Thyroid gland (tissue), 4 donors: Measurements from ENCODE around the gene BCAT1. TPM values are rescaled to one million over a fixed set of nuclear protein-coding genes. Genes with fewer than 3 reads are reported as not detected.

Experiments
- DNase-seq, 2 donors: peaks; one replicate each; pipeline ENCODE4 v3.0.0-alpha.2; 2019
- H3K27ac ChIP-seq, 3 donors: fragments of 200-600 bp; sonication (generic); 1 replicate in 2 of 3; 2 replicates in 1 of 3; pipeline ENCODE4 v1.5.1; 2016 to 2019; ENCODE audit warnings: mild to moderate bottlenecking in 1 of 3, moderate library complexity in 1 of 3
- H3K27me3 ChIP-seq: fragments of 200-600 bp; sonication (generic); one replicate; pipeline ENCODE4 v1.5.1; 2019
- H3K36me3 ChIP-seq, 2 donors: fragments of 200-600 bp; sonication (generic); one replicate each; pipeline ENCODE4 v1.5.1; 2016 to 2019
- H3K4me1 ChIP-seq, 2 donors: fragments of 200-600 bp; sonication (generic); one replicate each; pipeline ENCODE4 v1.5.1; 2017 to 2019
- H3K4me3 ChIP-seq, 3 donors: fragments of 200-600 bp; sonication (generic); replicated peaks in 1 of 3; 1 replicate in 2 of 3; 2 replicates in 1 of 3; pipeline ENCODE4 v1.5.1; 2016; ENCODE audit warnings: mild to moderate bottlenecking in 1 of 3
- H3K9me3 ChIP-seq: fragments of 200-600 bp; sonication (generic); one replicate; pipeline ENCODE4 v1.5.1; 2017
- POLR2A ChIP-seq, 2 donors: fragments of 450-650 bp; IDR thresholded peaks; one replicate each; pipeline ENCODE4 v1.6.1; 2017; ENCODE audit warnings: antibody characterized with exemption in 2 of 2, mild to moderate bottlenecking in 2 of 2, moderate library complexity in 1 of 2
- WGBS, 2 donors: methylation state at CpG; one replicate each; pipeline ENCODE4 v1.1.5; 2017; 5-methylcytosine and 5-hydroxymethylcytosine counted together
- intact Hi-C: fragments of 100-400 bp; cut with DNase I; formaldehyde crosslinking; loops from one replicate; pipeline ENCODE4 v1.15.1; 2023
- total RNA-seq, 4 donors: library from RNA; depleted of rRNA; stranded (reverse); fragments of >200 nt; gene quantifications; one replicate each; pipeline ENCODE4 v1.2.3, GENCODE V29; 2016
- TF ChIP-seq, protein P1 (sequence below), 6 experiments: fragments of 200-600 bp in 3 of 6; fragments of 450-650 bp in 3 of 6; sonication (generic) in 3 of 6; IDR thresholded peaks; one replicate each; pipeline ENCODE4 v1.5.1; 2016 to 2019; ENCODE audit warnings: antibody characterized with exemption in 6 of 6, mild to moderate bottlenecking in 2 of 6, inconsistent platforms in 1 of 6, moderate library complexity in 1 of 6

Gene BCAT1
- total RNA-seq, 4 donors from 2014 or later, result 3.8 to 49.1 (median 13.2) TPM

DNA sequence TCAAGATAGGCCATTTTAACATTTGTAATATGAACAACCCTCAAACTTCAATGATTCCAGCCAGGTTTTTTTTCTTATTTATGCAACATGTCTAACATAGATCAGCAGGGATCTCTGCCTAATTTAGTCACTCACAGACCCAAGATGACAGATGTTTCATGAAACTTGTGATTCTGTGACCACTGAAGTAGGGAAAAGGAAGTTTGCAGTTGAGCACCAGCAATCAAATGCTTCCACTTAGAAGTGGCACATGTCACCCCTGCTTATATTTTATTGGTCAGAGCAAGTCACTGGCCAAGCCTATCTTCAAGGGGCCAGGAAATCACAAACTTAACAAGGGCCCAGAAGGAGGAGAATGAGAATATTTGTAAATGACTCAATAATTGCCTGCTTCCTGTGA is 150.6 kb downstream of the BCAT1 start:
- H3K9me3 ChIP-seq, result no peaks in the 10 kb centered on the region
- no peak overlapping the region for H3K4me3 ChIP-seq
- H3K4me1 ChIP-seq, result no peaks in the 10 kb centered on the region
- H3K27me3 ChIP-seq, result no peaks in the 10 kb centered on the region
- TF ChIP-seq, protein P1, sequence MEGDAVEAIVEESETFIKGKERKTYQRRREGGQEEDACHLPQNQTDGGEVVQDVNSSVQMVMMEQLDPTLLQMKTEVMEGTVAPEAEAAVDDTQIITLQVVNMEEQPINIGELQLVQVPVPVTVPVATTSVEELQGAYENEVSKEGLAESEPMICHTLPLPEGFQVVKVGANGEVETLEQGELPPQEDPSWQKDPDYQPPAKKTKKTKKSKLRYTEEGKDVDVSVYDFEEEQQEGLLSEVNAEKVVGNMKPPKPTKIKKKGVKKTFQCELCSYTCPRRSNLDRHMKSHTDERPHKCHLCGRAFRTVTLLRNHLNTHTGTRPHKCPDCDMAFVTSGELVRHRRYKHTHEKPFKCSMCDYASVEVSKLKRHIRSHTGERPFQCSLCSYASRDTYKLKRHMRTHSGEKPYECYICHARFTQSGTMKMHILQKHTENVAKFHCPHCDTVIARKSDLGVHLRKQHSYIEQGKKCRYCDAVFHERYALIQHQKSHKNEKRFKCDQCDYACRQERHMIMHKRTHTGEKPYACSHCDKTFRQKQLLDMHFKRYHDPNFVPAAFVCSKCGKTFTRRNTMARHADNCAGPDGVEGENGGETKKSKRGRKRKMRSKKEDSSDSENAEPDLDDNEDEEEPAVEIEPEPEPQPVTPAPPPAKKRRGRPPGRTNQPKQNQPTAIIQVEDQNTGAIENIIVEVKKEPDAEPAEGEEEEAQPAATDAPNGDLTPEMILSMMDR (IDR thresholded peaks at IDR 0.05), result no peak
- TF ChIP-seq POLR2A (IDR thresholded peaks at IDR 0.05), result no peak
- H3K36me3 ChIP-seq, result no peaks in the 10 kb centered on the region
- intact Hi-C loops, result no loop called here
- no peak overlapping the region for H3K27ac ChIP-seq
- DNase-seq, result no peak

DNA sequence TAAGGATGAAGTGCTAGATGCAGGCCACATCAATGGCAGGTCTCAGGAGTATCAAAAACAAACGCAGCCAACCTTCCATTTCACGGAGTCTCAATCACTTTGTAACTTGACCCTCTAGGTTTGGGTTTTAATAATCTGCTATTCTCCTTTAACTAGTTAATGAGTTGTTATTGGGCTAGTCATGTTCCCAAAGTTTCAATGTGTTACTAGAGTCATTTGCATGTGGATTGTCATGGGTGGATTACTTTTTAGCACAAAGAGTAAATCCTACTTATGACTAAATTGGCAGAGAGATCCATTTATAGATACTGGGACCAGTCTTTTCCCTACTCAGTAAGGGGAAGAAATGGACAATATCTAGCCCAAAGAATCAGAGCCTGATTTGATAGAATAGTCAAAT is 151.0 kb downstream of the BCAT1 start:
- intact Hi-C loops, result no loop called here
- WGBS, 2 donors, result 74 to 77% methylated on average over 2 of the region's 2 CpGs
- TF ChIP-seq, protein P1 (IDR thresholded peaks at IDR 0.05), result no peak
- no peak for TF ChIP-seq POLR2A (IDR thresholded peaks at IDR 0.05)

DNA sequence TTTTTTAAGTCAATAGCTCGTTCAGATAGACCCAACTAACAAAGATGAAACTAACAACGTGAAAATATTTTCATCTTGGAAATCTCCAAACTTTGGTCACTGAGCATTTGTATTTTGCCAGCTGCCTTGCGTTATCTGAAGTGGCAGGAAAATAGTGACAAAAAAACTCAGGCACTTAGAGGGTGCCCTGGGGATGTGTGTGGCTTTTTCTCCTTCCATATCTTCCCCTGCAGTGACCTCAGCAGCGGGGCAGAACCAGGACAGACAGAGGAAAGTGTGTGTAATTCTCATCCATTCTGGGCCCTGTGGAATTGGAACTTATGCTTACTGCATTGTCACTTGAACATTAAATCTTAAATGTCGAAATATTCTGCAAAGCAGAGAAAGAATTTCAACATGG is 152.0 kb downstream of the BCAT1 start:
- Histone ChIP-seq H3K9me3 (no peaks in the 10 kb centered on the region), H3K27me3 (no peaks in the 10 kb centered on the region), H3K36me3 (no peaks in the 10 kb centered on the region), H3K4me1 (no peaks in the 10 kb centered on the region), H3K4me3 (no peak overlapping the region), H3K27ac (no peak overlapping the region)
- no peak for DNase-seq
- TF ChIP-seq, protein P1 (IDR thresholded peaks at IDR 0.05), result no peak
- no peak for TF ChIP-seq POLR2A (IDR thresholded peaks at IDR 0.05)
- 40 to 52% methylated on average over 5 of the region's 5 CpGs for WGBS, 2 donors
- intact Hi-C loops, result no loop called here

More for the DNA sequence above, 151.0 kb downstream of the BCAT1 start:
- H3K27ac ChIP-seq, result no peak overlapping the region
- no peaks in the 10 kb centered on the region for H3K9me3 ChIP-seq
- H3K4me1 ChIP-seq, result no peaks in the 10 kb centered on the region
- no peak overlapping the region for H3K4me3 ChIP-seq
- no peaks in the 10 kb centered on the region for H3K27me3 ChIP-seq
- no peak for DNase-seq
- no peaks in the 10 kb centered on the region for H3K36me3 ChIP-seq

DNA sequence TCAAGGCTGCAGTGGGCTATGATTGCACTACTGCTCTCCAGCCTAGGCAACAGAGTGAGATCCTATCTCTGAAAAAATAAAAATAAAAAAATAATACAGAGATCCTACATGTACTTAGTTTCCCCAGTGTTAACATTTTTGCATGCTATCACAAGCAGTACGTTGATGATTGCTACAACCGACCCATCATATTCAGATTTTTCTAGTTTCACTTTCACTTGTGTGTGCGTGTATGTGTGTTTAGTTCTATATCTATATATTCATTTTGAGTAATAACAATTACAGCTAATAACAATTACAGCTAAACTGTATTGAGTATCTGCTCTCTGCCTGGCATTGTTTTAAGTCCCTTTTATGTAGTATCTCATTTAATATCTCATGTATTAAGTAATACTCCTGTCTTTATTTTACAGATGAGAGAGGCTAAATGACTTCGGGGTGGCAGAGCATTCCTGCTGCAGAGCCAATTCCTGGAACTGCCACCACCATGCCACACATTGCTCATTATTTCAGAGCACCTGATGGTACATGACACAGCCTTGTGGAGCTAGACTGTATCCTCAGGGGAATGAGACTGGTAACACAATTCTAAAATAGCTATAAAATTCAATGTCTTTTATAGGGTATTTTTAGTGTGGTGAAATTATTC is 153.1 kb downstream of the BCAT1 start:
- TF ChIP-seq, protein P1 (IDR thresholded peaks at IDR 0.05), result no peak
- no peak for TF ChIP-seq POLR2A (IDR thresholded peaks at IDR 0.05)
- intact Hi-C loops, result no loop called here
- 76 to 79% methylated on average over 4 of the region's 4 CpGs for WGBS, 2 donors

DNA sequence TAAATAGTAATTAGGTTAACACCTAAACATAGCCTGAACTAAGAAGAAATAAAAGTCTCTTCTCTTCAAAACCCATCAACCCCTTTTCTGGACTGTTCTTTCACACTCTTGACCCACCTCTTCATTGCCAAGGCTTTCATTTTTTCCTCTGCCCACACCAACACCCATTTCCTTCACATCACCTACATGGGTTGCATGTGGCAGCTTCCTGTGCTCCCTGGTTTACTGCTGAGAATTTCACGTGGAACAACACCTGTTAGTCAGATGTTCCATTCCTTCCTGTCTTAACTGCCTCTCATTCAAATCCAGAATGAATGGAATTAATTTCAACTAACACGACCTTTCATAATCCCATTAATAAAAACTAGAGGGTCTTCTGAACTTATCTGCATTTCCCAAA is 157.3 kb downstream of the BCAT1 start:
- Histone ChIP-seq H3K9me3 (no peaks in the 10 kb centered on the region), H3K4me3 (no peak overlapping the region), H3K4me1 (no peaks in the 10 kb centered on the region), H3K27me3 (no peaks in the 10 kb centered on the region), H3K27ac (no peak overlapping the region), H3K36me3 (no peaks in the 10 kb centered on the region)
- no peak for DNase-seq
- TF ChIP-seq POLR2A (IDR thresholded peaks at IDR 0.05), result no peak
- TF ChIP-seq, protein P1 (IDR thresholded peaks at IDR 0.05), result no peak
- 83 to 86% methylated on average over 2 of the region's 2 CpGs for WGBS, 2 donors
- intact Hi-C loops, result no loop called here

More for the DNA sequence above, 153.1 kb downstream of the BCAT1 start:
- Histone ChIP-seq H3K4me1 (no peaks in the 10 kb centered on the region), H3K36me3 (no peaks in the 10 kb centered on the region), H3K9me3 (no peaks in the 10 kb centered on the region), H3K27me3 (no peaks in the 10 kb centered on the region), H3K27ac (no peak overlapping the region), H3K4me3 (no peak overlapping the region)
- no peak for DNase-seq
